Transverse colon (tissue), 4 donors: ENCODE measurements around the gene DMRT1. TPM values are rescaled to one million over a fixed set of nuclear protein-coding genes. Genes with fewer than 3 reads are reported as not detected.

ENCODE experiments used
- DNase-seq: peaks from one replicate; pipeline ENCODE4 v3.0.0-alpha.2; 2019
- H3K27ac ChIP-seq, 4 donors: fragments of 200-600 bp; sonication (generic); 2 replicates each; pipeline ENCODE4 v1.5.1; 2016 to 2018; ENCODE audit warnings: inconsistent platforms in 4 of 4
- H3K27me3 ChIP-seq: fragments of 200-600 bp; sonication (generic); 2 replicates; pipeline ENCODE4 v1.5.1; 2017; ENCODE audit warnings: inconsistent platforms
- H3K36me3 ChIP-seq, 4 donors: fragments of 200-600 bp; sonication (generic); 2 replicates each; pipeline ENCODE4 v1.5.1; 2017 to 2019; ENCODE audit warnings: inconsistent platforms in 4 of 4
- H3K4me1 ChIP-seq, 4 donors: fragments of 200-600 bp; sonication (generic); 2 replicates each; pipeline ENCODE4 v1.5.1; 2017 to 2020; ENCODE audit warnings: inconsistent platforms in 4 of 4
- H3K4me3 ChIP-seq, 4 donors: fragments of 200-600 bp; sonication (generic); 1 replicate in 1 of 4; 2 replicates in 3 of 4; pipeline versions ENCODE4 v1.5.1 to v1.6.1; 2017 to 2019; ENCODE audit warnings: inconsistent platforms in 4 of 4
- H3K9me3 ChIP-seq, 2 donors: fragments of 200-600 bp; sonication (generic); 2 replicates each; pipeline ENCODE4 v1.5.1; 2017 to 2019; ENCODE audit warnings: inconsistent platforms in 2 of 2
- CTCF ChIP-seq, 5 experiments: fragments of 200-600 bp in 3 of 5; fragments of 450-650 bp in 2 of 5; sonication (generic) in 3 of 5; IDR thresholded peaks; 1 replicate in 2 of 5; 2 replicates in 3 of 5; pipeline ENCODE4 v1.5.1; 2016 to 2017; ENCODE audit warnings: antibody characterized with exemption in 5 of 5, inconsistent platforms in 3 of 5, mild to moderate bottlenecking in 2 of 5, moderate library complexity in 1 of 5
- EP300 ChIP-seq: sonication (generic); formaldehyde crosslinking; IDR thresholded peaks from one replicate; pipeline ENCODE4 v1.6.1; 2017; ENCODE audit warnings: antibody characterized with exemption, low read depth
- POLR2A ChIP-seq: fragments of 450-650 bp; IDR thresholded peaks from one replicate; pipeline ENCODE4 v1.6.1; 2016; ENCODE audit warnings: antibody characterized with exemption, mild to moderate bottlenecking, moderate library complexity
- POLR2AphosphoS5 ChIP-seq, 3 donors: sonication (generic); formaldehyde crosslinking; IDR thresholded peaks; one replicate each; pipeline ENCODE4 v1.6.1; 2016; ENCODE audit warnings: antibody characterized with exemption in 3 of 3
- WGBS, 2 donors: methylation state at CpG; one replicate each; pipeline ENCODE4 v1.1.5; 2018; ENCODE audit warnings: low coverage in 1 of 2; 5-methylcytosine and 5-hydroxymethylcytosine counted together
- in situ Hi-C, 4 donors: fragments of 200-750 bp; cut with MboI; loops; one replicate each; pipeline versions ENCODE4 v1.15.0 to v1.15.1; 2017; ENCODE audit warnings: low sequenced_read_pairs in 3 of 4, low pct_ligation_motif_present in 1 of 4, low pct_unique_long_range_greater_than_20kb in 1 of 4
- intact Hi-C: fragments of 100-400 bp; cut with DNase I; formaldehyde crosslinking; loops from one replicate; pipeline ENCODE4 v1.15.1; 2023; ENCODE audit warnings: low total_unique reads
- total RNA-seq, 4 donors: library from RNA; depleted of rRNA; stranded (reverse); fragments of >200 nt; gene quantifications; one replicate each; pipeline ENCODE4 v1.1.0, GENCODE V29; 2016

DMRT1 gene
- total RNA-seq, 4 donors from 2014 or later = not detected

GRCh38 chr9:840343-840742 lies 1.2 kb upstream of the DMRT1 start:
- in situ Hi-C loops = no loop called here

GRCh38 chr9:842635-843426 lies 1.3 kb downstream of the DMRT1 start:
- peaks cover 88% of the 10 kb centered on the region for H3K27me3 ChIP-seq
- H3K27ac ChIP-seq = no peak overlapping the region
- TF ChIP-seq POLR2AphosphoS5 (IDR thresholded peaks at IDR 0.05) (no peak), EP300 (no peak), POLR2A (no peak), CTCF (IDR thresholded peaks at IDR 0.05) (no peak)
- in situ Hi-C loops = no loop called here
- DNase-seq = no peak
- H3K4me3 ChIP-seq = no peak overlapping the region
- 25 to 26% methylated on average over 8 to 52 of the region's 61 CpGs for WGBS, 2 donors
- peaks cover 0 to 15% (median 3%) of the 10 kb centered on the region in 4 donors for H3K4me1 ChIP-seq
- H3K36me3 ChIP-seq = no peaks in the 10 kb centered on the region
- no peaks in the 10 kb centered on the region for H3K9me3 ChIP-seq
- intact Hi-C loops = no loop called here

More at GRCh38 chr9:840343-840742, 1.2 kb upstream of the DMRT1 start:
- Histone ChIP-seq H3K27me3 (peaks cover 63% of the 10 kb centered on the region), H3K9me3 (no peaks in the 10 kb centered on the region), H3K36me3 (no peaks in the 10 kb centered on the region), H3K27ac (no peak overlapping the region), H3K4me3 (no peak overlapping the region), H3K4me1 (peaks cover 0 to 15% (median 3%) of the 10 kb centered on the region in 4 donors)
- intact Hi-C loops = no loop called here
- WGBS, 2 donors = 8 to 35% methylated on average over 2 to 7 of the region's 7 CpGs
- TF ChIP-seq POLR2A (no peak), EP300 (no peak), CTCF (IDR thresholded peaks at IDR 0.05) (no peak), POLR2AphosphoS5 (IDR thresholded peaks at IDR 0.05) (no peak)
- no peak for DNase-seq

- intact Hi-C loops (no loop called here), in situ Hi-C loops (no loop called here)
- no peak for TF ChIP-seq EP300
- TF ChIP-seq POLR2AphosphoS5 (IDR thresholded peaks at IDR 0.05) = no peak
- TF ChIP-seq CTCF (IDR thresholded peaks at IDR 0.05) = no peak
- TF ChIP-seq POLR2A = no peak
- Histone ChIP-seq H3K4me1 (peaks cover 0 to 15% (median 3%) of the 10 kb centered on the region in 4 donors), H3K9me3 (no peaks in the 10 kb centered on the region), H3K4me3 (no peak overlapping the region), H3K27ac (no peak overlapping the region), H3K36me3 (no peaks in the 10 kb centered on the region), H3K27me3 (peaks cover 89% of the 10 kb centered on the region)
- no peak for DNase-seq
- 16 to 23% methylated on average over 12 of the region's 12 CpGs for WGBS, 2 donors
Measured at GRCh38 chr9:843427-843785, 1.9 kb downstream of the DMRT1 start.

GRCh38 chr9:846852-847251 lies 5.4 kb downstream of the DMRT1 start:
- Histone ChIP-seq H3K9me3 (no peaks in the 10 kb centered on the region), H3K27ac (no peak overlapping the region), H3K4me1 (peaks cover 0 to 8% (median under 1%) of the 10 kb centered on the region in 4 donors), H3K36me3 (no peaks in the 10 kb centered on the region), H3K4me3 (no peak overlapping the region), H3K27me3 (peaks cover 71% of the 10 kb centered on the region)
- TF ChIP-seq CTCF (IDR thresholded peaks at IDR 0.05) (no peak), POLR2A (no peak), EP300 (no peak), POLR2AphosphoS5 (IDR thresholded peaks at IDR 0.05) (no peak)
- in situ Hi-C loops (no loop called here), intact Hi-C loops (no loop called here)
- 77% methylated on average over 7 of the region's 7 CpGs; no CpG with 5 or more reads in 1 of the 2 donors for WGBS, 2 donors
- no peak for DNase-seq
